ENCODE measurements around the gene ITGA8.

DNA sequence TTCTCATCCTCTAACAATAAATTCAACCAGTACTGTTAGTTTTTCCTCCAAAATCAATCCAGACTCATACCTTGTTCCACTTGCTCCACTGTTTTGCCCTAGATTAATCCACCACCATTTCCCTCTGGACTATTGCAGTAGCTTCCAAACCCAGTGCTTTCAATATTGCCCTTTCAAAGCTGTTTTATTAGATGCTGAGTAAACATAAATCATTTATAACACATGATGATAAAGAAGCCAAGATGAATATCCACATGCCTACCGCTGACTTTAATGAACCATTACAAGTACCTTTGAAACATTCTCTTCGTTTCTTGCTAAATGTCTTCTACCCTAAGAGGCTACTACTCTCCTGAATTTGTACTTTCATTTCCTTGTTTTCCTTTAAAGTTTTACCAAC, 174.5 kb downstream of the ITGA8 start:
- TF ChIP-seq, protein P1, sequence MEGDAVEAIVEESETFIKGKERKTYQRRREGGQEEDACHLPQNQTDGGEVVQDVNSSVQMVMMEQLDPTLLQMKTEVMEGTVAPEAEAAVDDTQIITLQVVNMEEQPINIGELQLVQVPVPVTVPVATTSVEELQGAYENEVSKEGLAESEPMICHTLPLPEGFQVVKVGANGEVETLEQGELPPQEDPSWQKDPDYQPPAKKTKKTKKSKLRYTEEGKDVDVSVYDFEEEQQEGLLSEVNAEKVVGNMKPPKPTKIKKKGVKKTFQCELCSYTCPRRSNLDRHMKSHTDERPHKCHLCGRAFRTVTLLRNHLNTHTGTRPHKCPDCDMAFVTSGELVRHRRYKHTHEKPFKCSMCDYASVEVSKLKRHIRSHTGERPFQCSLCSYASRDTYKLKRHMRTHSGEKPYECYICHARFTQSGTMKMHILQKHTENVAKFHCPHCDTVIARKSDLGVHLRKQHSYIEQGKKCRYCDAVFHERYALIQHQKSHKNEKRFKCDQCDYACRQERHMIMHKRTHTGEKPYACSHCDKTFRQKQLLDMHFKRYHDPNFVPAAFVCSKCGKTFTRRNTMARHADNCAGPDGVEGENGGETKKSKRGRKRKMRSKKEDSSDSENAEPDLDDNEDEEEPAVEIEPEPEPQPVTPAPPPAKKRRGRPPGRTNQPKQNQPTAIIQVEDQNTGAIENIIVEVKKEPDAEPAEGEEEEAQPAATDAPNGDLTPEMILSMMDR (IDR thresholded peaks at IDR 0.05) = no peak
- TF ChIP-seq EZH2 (IDR thresholded peaks at IDR 0.05; ENCODE audit: borderline replicate concordance, insufficient read depth, low read depth, low read length, poor library complexity, severe bottlenecking) = no peak
